ENCODE measurements around the gene CFAP46. TPM values are rescaled to one million over a fixed set of nuclear protein-coding genes. Genes with fewer than 3 reads are reported as not detected.

CFAP46 gene
- total RNA-seq, 4 donors from 2014 or later: 0.19 to 0.92 (median 0.54) TPM

GRCh38 chr10:132908621-132909295 lies 33.6 kb downstream of the CFAP46 start:
- 88% methylated on average over 15 of the region's 33 CpGs; no CpG with 5 or more reads in 1 of the 2 donors for WGBS, 2 donors
- Histone ChIP-seq H3K36me3 (no peaks in the 10 kb centered on the region), H3K9me3 (peaks cover 0 to 10% (median 0%) of the 10 kb centered on the region in 3 donors), H3K4me1 (peaks cover 0 to 15% (median 0%) of the 10 kb centered on the region in 3 donors), H3K27me3 (peaks cover 0 to 41% (median 0%) of the 10 kb centered on the region in 4 donors), H3K4me3 (no peak overlapping the region), H3K27ac (no peak overlapping the region)
- intact Hi-C loops (cut with DNase I): no loop called here
- no peak for DNase-seq
- no peak for TF ChIP-seq POLR2A (IDR thresholded peaks at IDR 0.05)
- TF ChIP-seq CTCF (IDR thresholded peaks at IDR 0.05): no peak

DNA sequence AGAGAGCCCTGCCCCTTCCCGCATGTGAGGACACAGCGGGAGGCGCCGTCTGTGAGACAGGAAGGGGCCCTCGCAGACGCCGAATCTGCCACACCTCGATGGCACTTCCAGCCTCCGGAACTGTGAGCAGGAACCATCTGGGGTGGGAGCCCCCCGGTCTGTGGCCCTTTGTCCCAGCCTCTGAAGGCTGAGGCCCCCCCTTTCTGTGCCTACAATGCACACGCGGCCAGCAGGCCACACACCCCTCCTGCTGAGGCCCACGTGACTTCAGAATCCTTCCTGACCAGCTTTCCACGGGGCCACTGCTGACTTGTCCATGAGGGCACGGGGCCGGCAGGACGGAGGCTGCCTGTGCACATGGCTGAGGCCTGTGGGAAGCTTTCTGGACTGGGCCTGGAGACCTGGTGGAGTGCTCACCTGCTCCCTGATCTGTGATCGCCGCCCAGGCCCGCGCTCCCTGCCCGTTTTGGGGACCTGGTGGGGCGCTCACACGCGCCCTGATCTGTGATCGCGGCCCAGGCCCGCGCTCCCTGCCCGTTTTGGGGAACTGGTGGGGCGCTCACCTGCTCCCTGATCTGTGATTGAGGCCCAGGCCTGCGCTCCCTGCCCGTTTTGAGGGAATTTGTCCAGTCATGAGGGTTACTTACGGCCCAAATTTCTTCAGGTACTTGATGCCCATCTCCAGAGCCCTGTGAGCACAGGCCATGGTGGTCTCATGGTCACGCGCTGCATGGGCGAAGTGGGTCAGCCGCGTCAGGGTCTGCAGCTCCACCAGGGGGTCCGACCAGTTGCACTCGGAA lies 34.3 kb downstream of the CFAP46 start:
- intact Hi-C loops (cut with DNase I): no loop called here
- no peak overlapping the region for H3K27ac ChIP-seq
- DNase-seq: no peak

GRCh38 chr10:132906836-132907235 lies 35.5 kb downstream of the CFAP46 start:
- Histone ChIP-seq H3K4me3 (no peak overlapping the region), H3K27me3 (peaks cover 0 to 27% (median 0%) of the 10 kb centered on the region in 4 donors), H3K4me1 (peaks cover 0 to 30% (median 4%) of the 10 kb centered on the region in 3 donors), H3K36me3 (no peaks in the 10 kb centered on the region), H3K27ac (no peak overlapping the region), H3K9me3 (peaks cover 0 to 10% (median 0%) of the 10 kb centered on the region in 3 donors)
- 78 to 100% methylated on average over 2 to 12 of the region's 19 CpGs for WGBS, 2 donors
- no peak for DNase-seq
- TF ChIP-seq CTCF (IDR thresholded peaks at IDR 0.05) (no peak), POLR2A (IDR thresholded peaks at IDR 0.05) (no peak)
- intact Hi-C loops (cut with DNase I): no loop called here

More for the DNA sequence above, 34.3 kb downstream of the CFAP46 start:
- Histone ChIP-seq H3K4me3 (no peak overlapping the region), H3K36me3 (no peaks in the 10 kb centered on the region), H3K27me3 (peaks cover 0 to 33% (median 0%) of the 10 kb centered on the region in 4 donors), H3K4me1 (peaks cover 0 to 22% (median 0%) of the 10 kb centered on the region in 3 donors), H3K9me3 (peaks cover 0 to 10% (median 0%) of the 10 kb centered on the region in 3 donors)
- WGBS, 2 donors: 61 to 87% methylated on average over 9 to 12 of the region's 41 CpGs
- TF ChIP-seq POLR2A (IDR thresholded peaks at IDR 0.05): no peak
- no peak for TF ChIP-seq CTCF (IDR thresholded peaks at IDR 0.05)

DNA sequence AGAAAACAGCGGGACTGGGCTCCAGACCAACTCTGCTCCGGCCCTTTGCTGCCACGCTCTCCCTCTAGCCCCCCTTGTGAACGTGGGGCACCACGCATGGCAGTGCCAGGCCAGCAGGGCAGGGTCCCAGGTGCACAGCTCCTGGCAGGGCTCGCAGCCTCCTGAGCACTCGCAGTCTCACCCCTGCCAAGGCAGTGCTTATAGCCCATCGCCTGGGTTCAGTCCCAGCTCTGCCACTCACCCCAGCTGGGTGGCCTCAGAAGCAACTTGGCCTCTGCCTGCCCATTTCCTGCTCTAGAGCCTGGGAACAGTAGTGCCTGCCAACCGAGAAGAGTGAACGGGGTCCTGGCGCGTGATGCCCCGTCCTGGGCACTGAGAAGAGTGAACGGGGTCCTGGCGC lies 36.3 kb downstream of the CFAP46 start:
- WGBS, 2 donors: 89 to 94% methylated on average over 3 to 8 of the region's 15 CpGs
- no peaks in the 10 kb centered on the region for H3K36me3 ChIP-seq

More for the DNA sequence above, 36.3 kb downstream of the CFAP46 start:
- peaks cover 0 to 37% (median 4%) of the 10 kb centered on the region in 3 donors for H3K4me1 ChIP-seq
- no peak overlapping the region for H3K4me3 ChIP-seq
- TF ChIP-seq CTCF (IDR thresholded peaks at IDR 0.05): no peak
- TF ChIP-seq POLR2A (IDR thresholded peaks at IDR 0.05): no peak
- no peak overlapping the region for H3K27ac ChIP-seq
- intact Hi-C loops (cut with DNase I): no loop called here
- H3K27me3 ChIP-seq: peaks cover 0 to 20% (median 0%) of the 10 kb centered on the region in 4 donors
- peaks cover 0 to 10% (median 0%) of the 10 kb centered on the region in 3 donors for H3K9me3 ChIP-seq
- DNase-seq: no peak

Measured in esophagus squamous epithelium (tissue), 5 donors.